Lower leg skin (tissue), 3 donors: ENCODE data around the gene TSPAN10.
A peak's percentile ranks its signal among the peaks of the same experiment; 100 is the strongest.
"Not testable (repeated sequence)": the region's sequence is repeated elsewhere in the genome, so short reads cannot be mapped to it uniquely, and the experiment has no call there.

Experiments used
- POLR2A ChIP-seq, 2 donors: fragments of 450-650 bp; IDR thresholded peaks; one replicate each; pipeline ENCODE4 v1.6.1; 2016 to 2017; ENCODE audit warnings: antibody characterized with exemption in 2 of 2, mild to moderate bottlenecking in 1 of 2, moderate library complexity in 1 of 2
- TF ChIP-seq, protein P1 (sequence below), 3 donors: fragments of 450-650 bp; IDR thresholded peaks; one replicate each; pipeline ENCODE4 v1.5.1; 2016; ENCODE audit warnings: antibody characterized with exemption in 3 of 3, mild to moderate bottlenecking in 3 of 3, moderate library complexity in 2 of 3

DNA sequence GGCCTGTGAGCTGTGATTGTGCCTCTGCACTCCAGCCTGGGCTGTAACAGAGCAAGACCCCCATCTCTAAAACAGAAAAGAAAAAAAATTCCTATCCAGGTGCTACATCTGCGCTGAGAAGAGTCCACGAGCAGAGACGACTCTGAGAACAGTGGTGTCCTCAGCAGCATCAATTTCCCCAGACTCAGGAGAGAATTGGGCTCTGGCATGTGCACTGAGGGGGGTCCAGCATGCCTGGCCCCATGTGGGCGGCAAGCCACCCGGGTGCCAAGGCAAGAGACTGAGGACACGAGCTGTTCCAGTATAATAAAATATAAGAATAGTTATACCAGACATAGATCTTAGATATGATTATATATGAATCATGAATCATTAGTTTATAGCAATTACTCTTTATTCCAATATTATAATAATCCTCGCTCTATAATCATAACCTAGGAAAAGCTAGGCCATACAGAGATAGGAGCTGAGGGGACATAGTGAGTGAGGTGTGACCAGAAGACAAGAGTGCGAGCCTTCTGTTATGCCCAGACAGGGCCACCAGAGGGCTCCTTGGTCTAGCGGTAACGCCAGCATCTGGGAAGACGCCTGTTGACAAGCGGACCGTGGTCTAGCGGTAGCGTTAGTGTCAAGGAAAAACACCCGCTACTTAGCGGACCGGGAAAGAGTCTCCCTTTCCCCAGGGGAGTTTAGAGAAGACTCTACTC is 38.7 kb downstream of the TSPAN10 start:
- TF ChIP-seq, protein P1, sequence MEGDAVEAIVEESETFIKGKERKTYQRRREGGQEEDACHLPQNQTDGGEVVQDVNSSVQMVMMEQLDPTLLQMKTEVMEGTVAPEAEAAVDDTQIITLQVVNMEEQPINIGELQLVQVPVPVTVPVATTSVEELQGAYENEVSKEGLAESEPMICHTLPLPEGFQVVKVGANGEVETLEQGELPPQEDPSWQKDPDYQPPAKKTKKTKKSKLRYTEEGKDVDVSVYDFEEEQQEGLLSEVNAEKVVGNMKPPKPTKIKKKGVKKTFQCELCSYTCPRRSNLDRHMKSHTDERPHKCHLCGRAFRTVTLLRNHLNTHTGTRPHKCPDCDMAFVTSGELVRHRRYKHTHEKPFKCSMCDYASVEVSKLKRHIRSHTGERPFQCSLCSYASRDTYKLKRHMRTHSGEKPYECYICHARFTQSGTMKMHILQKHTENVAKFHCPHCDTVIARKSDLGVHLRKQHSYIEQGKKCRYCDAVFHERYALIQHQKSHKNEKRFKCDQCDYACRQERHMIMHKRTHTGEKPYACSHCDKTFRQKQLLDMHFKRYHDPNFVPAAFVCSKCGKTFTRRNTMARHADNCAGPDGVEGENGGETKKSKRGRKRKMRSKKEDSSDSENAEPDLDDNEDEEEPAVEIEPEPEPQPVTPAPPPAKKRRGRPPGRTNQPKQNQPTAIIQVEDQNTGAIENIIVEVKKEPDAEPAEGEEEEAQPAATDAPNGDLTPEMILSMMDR (IDR thresholded peaks at IDR 0.05): peak in 1 of 3 donors; percentile 46
- TF ChIP-seq POLR2A (IDR thresholded peaks at IDR 0.05): not testable (repeated sequence)
